GM12878 (cell line): ENCODE results near the gene CRIM1. TPM values are rescaled to one million over a fixed set of nuclear protein-coding genes. Genes with fewer than 3 reads are reported as not detected.

Experiments used
- ATAC-seq: fragments of 200-7000 bp; cut with Tn5 transposase; 3 replicates; pipeline ENCODE4 v1.9.1; 2020; ENCODE audit warnings: mild to moderate bottlenecking, moderate library complexity
- BruUV-seq: library from RNA; stranded (reverse); fragments of 400-500 nt; replicated peaks from 2 replicates; lab custom pipeline; 2021; lab: Mats Ljungman, UMichigan
- CTCF ChIA-PET: fragments of 300-600 bp; sonication (Branson Sonifier 250); formaldehyde crosslinking; extraction: SDS; loops from one replicate; lab custom pipeline; 2021; ENCODE audit warnings: inconsistent platforms; lab: Yijun Ruan, JAX
- POLR2A ChIA-PET: fragments of 350-600 bp; formaldehyde crosslinking; extraction: SDS; loops from one replicate; lab custom pipeline; 2021; ENCODE audit warnings: inconsistent platforms; lab: Charles Lee
- RAD21 ChIA-PET: fragments of 300-600 bp; sonication (Branson Sonifier 250); formaldehyde crosslinking; loops from one replicate; lab custom pipeline; 2023; ENCODE audit warnings: antibody characterized with exemption; ENCODE audit not compliant: unreplicated experiment; lab: Charles Lee
- SMC1A ChIA-PET: fragments of 300-600 bp; sonication (Branson Sonifier 250); formaldehyde crosslinking; loops from one replicate; lab custom pipeline; 2023; ENCODE audit not compliant: unreplicated experiment, uncharacterized antibody; lab: Charles Lee
- DNase-seq: peaks from one replicate; pipeline ENCODE4 v3.0.0-alpha.2; 2011; ENCODE audit warnings: low read depth, low spot score
- FAIRE-seq: peaks from 3 replicates; lab custom pipeline; 2011; peaks lifted over from hg19 to GRCh38; lab: Jason Lieb, UNC
- H2AFZ ChIP-seq: 2 replicates; pipeline ENCODE4 v1.6.0; 2011; ENCODE audit warnings: low read depth, low read length, control low read depth; ENCODE audit not compliant: control insufficient read depth
- H3K27ac ChIP-seq: 2 replicates; pipeline ENCODE4 v1.5.1; 2011; ENCODE audit warnings: control low read depth; ENCODE audit not compliant: control insufficient read depth, insufficient read depth
- H3K27me3 ChIP-seq, 2 experiments: replicated peaks in 1 of 2; 2 replicates each; pipeline versions ENCODE4 v1.6.0 to v1.6.1; 2011; ENCODE audit warnings: low read length in 1 of 2; ENCODE audit not compliant: control insufficient read depth in 2 of 2, insufficient read depth in 2 of 2
- H3K36me3 ChIP-seq, 2 experiments: 2 replicates each; pipeline ENCODE4 v1.5.1; 2011; ENCODE audit warnings: low read length in 1 of 2; ENCODE audit not compliant: control insufficient read depth in 2 of 2, insufficient read depth in 2 of 2
- H3K4me1 ChIP-seq: 2 replicates; pipeline ENCODE4 v1.6.1; 2011; ENCODE audit warnings: mild to moderate bottlenecking, low read length, moderate library complexity, mixed read lengths; ENCODE audit not compliant: control insufficient read depth, insufficient read depth
- H3K4me2 ChIP-seq: 2 replicates; pipeline ENCODE4 v1.6.0; 2011; ENCODE audit warnings: control low read depth; ENCODE audit not compliant: control insufficient read depth, insufficient read depth
- H3K4me3 ChIP-seq: fragments of 200-600 bp; sonication (generic); 2 replicates; pipeline ENCODE4 v1.5.1; 2016
- H3K79me2 ChIP-seq: 2 replicates; pipeline ENCODE4 v1.6.0; 2011; ENCODE audit warnings: low read length; ENCODE audit not compliant: control insufficient read depth, insufficient read depth
- H3K9ac ChIP-seq: 2 replicates; pipeline ENCODE4 v1.8.0; 2011; ENCODE audit warnings: low read length, control low read depth, mixed read lengths; ENCODE audit not compliant: control insufficient read depth, insufficient read depth
- H3K9me3 ChIP-seq: replicated peaks from 3 replicates; pipeline ENCODE4 v1.5.1; 2011; ENCODE audit warnings: mild to moderate bottlenecking, low read length; ENCODE audit not compliant: control insufficient read depth, insufficient read depth
- H4K20me1 ChIP-seq: 2 replicates; pipeline ENCODE4 v1.6.0; 2011; ENCODE audit not compliant: control insufficient read depth, insufficient read depth
- EZH2 ChIP-seq: IDR thresholded peaks from 2 replicates; pipeline ENCODE4 v1.6.1; 2012; ENCODE audit warnings: low read depth, mild to moderate bottlenecking, control low read depth, inconsistent platforms, low read length, borderline replicate concordance; ENCODE audit not compliant: control insufficient read depth
- IKZF2 ChIP-seq, 2 experiments: fragments of 450-650 bp; IDR thresholded peaks; 2 replicates each; pipeline ENCODE4 v1.6.1; 2017; ENCODE audit warnings: mild to moderate bottlenecking in 2 of 2, moderate library complexity in 2 of 2
- MTA3 ChIP-seq: IDR thresholded peaks from 2 replicates; pipeline ENCODE4 v1.6.1; 2012; ENCODE audit warnings: low read length, inconsistent platforms, borderline replicate concordance
- MXI1 ChIP-seq: fragments of 150-350 bp; IDR thresholded peaks from 2 replicates; pipeline ENCODE4 v1.6.1; 2011; ENCODE audit warnings: low read depth, mild to moderate bottlenecking, inconsistent platforms, low read length, improper control_type of control experiment
- NFIC ChIP-seq: IDR thresholded peaks from 2 replicates; pipeline ENCODE4 v1.6.1; 2012; ENCODE audit warnings: low read depth, mild to moderate bottlenecking, inconsistent platforms, low read length, moderate library complexity
- NFXL1 ChIP-seq: fragments of 450-650 bp; IDR thresholded peaks from 2 replicates; pipeline ENCODE4 v1.6.1; 2017; ENCODE audit warnings: antibody characterized with exemption, mild to moderate bottlenecking, borderline replicate concordance
- NKRF ChIP-seq: fragments of 450-650 bp; conservative IDR thresholded peaks from 2 replicates; pipeline ENCODE4 v1.6.1; 2017; ENCODE audit warnings: mild to moderate bottlenecking, moderate library complexity
- PAX5 ChIP-seq: IDR thresholded peaks from 2 replicates; pipeline ENCODE4 v1.6.1; 2011; ENCODE audit warnings: low read depth, low read length, borderline replicate concordance
- RFX5 ChIP-seq: IDR thresholded peaks from 2 replicates; pipeline ENCODE4 v1.6.1; 2011; ENCODE audit warnings: low read depth, low read length, improper control_type of control experiment
- SIN3A ChIP-seq: IDR thresholded peaks from 2 replicates; pipeline ENCODE4 v1.6.1; 2012; ENCODE audit warnings: low read depth, low read length, improper control_type of control experiment
- SPI1 ChIP-seq: IDR thresholded peaks from 2 replicates; pipeline ENCODE4 v1.6.1; 2011; ENCODE audit warnings: low read depth, mild to moderate bottlenecking, low read length, moderate library complexity, borderline replicate concordance; ENCODE audit not compliant: insufficient read depth
- SRF ChIP-seq, 2 experiments: IDR thresholded peaks; 2 replicates each; pipeline ENCODE4 v1.6.1; 2011; ENCODE audit warnings: low read depth in 2 of 2, low read length in 2 of 2, mild to moderate bottlenecking in 1 of 2, moderate library complexity in 1 of 2
- STAT1 ChIP-seq: fragments of 450-650 bp; conservative IDR thresholded peaks from 2 replicates; pipeline ENCODE4 v1.6.1; 2014; ENCODE audit warnings: antibody characterized with exemption, mild to moderate bottlenecking
- SUZ12 ChIP-seq: fragments of 200-600 bp; sonication (generic); IDR thresholded peaks from one replicate; pipeline ENCODE4 v1.6.1; 2018; ENCODE audit warnings: antibody characterized with exemption, mild to moderate bottlenecking; ENCODE audit not compliant: unreplicated experiment
- YY1 ChIP-seq: IDR thresholded peaks from 2 replicates; pipeline ENCODE4 v1.6.1; 2011; ENCODE audit warnings: low read depth, mild to moderate bottlenecking, low read length
- ZZZ3 ChIP-seq: IDR thresholded peaks from 2 replicates; pipeline ENCODE4 v1.6.1; 2011; ENCODE audit warnings: low read depth; ENCODE audit not compliant: control insufficient read depth, insufficient read length
- WGBS: methylation state at CpG from one replicate; pipeline ENCODE4 v1.1.6; 2016; ENCODE audit warnings: low lambda C conversion rate; ENCODE audit not compliant: insufficient replicate concordance, insufficient coverage; ENCODE audit errors: missing lambda C conversion rate; 5-methylcytosine and 5-hydroxymethylcytosine counted together
- in situ Hi-C: fragments of 300-500 bp; cut with MboI; formaldehyde crosslinking; loops from 9 replicates; pipeline ENCODE4 v1.14.3; 2018; ENCODE audit warnings: mixed read lengths
- intact Hi-C: fragments of 100-400 bp; cut with micrococcal nuclease; formaldehyde crosslinking; loops from one replicate; pipeline ENCODE4 v1.14.2; 2022; ENCODE audit not compliant: unreplicated experiment
- polyA plus RNA-seq, 11 experiments: library from polyadenylated mRNA; depleted of rRNA in 4 of 11; unstranded in 6 of 11; stranded (reverse) in 5 of 11; fragments of >200 nt; fragmentation: Nextera tagmentation in 4 of 11; fragmentation: Illumina TruSeq in 1 of 11; extraction: Ambion mirVana in 4 of 11; extraction: Trizol in 1 of 11; gene quantifications; 1 replicate in 1 of 11; 2 replicates in 10 of 11; pipeline versions ENCODE4 v1.2.1 to v1.2.3, GENCODE V29; 2011 to 2016; ENCODE audit warnings: inconsistent platforms in 2 of 11, missing spikeins in 2 of 11, low read depth in 1 of 11
- total RNA-seq, 4 experiments: library from RNA; depleted of rRNA in 3 of 4; stranded (reverse); fragments of >200 nt in 3 of 4; fragmentation: Illumina TruSeq in 1 of 4; extraction: Trizol in 1 of 4; gene quantifications; 2 replicates each; pipeline versions ENCODE4 v1.2.1 to v1.2.3, GENCODE V29; 2013 to 2021

Gene CRIM1
- total and polyA plus RNA-seq, 10 of the 15 experiments (the other 5 are each of a cell fraction or from before 2014, with no cell fraction given), result 0.42 to 7.4 (median 3.1) TPM

- TF ChIP-seq YY1 (no peak), STAT1 (no peak), MTA3 (no peak), SRF (IDR thresholded peaks at IDR 0.05; ENCODE audit: low read depth in 2 of 2, low read length in 2 of 2) (no peak), ZZZ3 (no peak)
These were observed 231.1 kb downstream of the CRIM1 start (continued) for GRCh38 chr2:36586672-36587071.

GRCh38 chr2:36587101-36587500 lies 231.5 kb downstream of the CRIM1 start:
- ChIA-PET SMC1A (no interaction called here), CTCF (no interaction called here), POLR2A (no interaction called here), RAD21 (no interaction called here)
- H3K9me3 ChIP-seq, result no peaks in the 10 kb centered on the region
- H2AFZ ChIP-seq, result no peak overlapping the region
- no peak overlapping the region for H3K9ac ChIP-seq
- no peak overlapping the region for H3K27ac ChIP-seq
- no peak overlapping the region for H3K4me2 ChIP-seq
- H3K27me3 ChIP-seq, result no peaks in the 10 kb centered on the region
- no peak for TF ChIP-seq RFX5
- no peaks in the 10 kb centered on the region for H4K20me1 ChIP-seq
- in situ Hi-C loops (no loop called here), intact Hi-C loops (no loop called here)
- H3K79me2 ChIP-seq, result no peaks in the 10 kb centered on the region; the same call in 1 of the 2 replicates
- H3K36me3 ChIP-seq, result peaks cover 2 to 9% of the 10 kb centered on the region in 2 experiments; a peak in 3 of 4 replicates
- ATAC-seq, result no peak
- H3K4me1 ChIP-seq, result no peaks in the 10 kb centered on the region
- no peak for DNase-seq
- no peak for FAIRE-seq
- 100% methylated on average over 1 of the region's 1 CpG for WGBS
- no TSS peak for BruUV-seq
- no peak overlapping the region for H3K4me3 ChIP-seq

- Histone ChIP-seq H2AFZ (no peak overlapping the region), H4K20me1 (no peaks in the 10 kb centered on the region), H3K79me2 (no peaks in the 10 kb centered on the region; the same call in 1 of the 2 replicates), H3K9me3 (no peaks in the 10 kb centered on the region), H3K4me1 (no peaks in the 10 kb centered on the region), H3K4me3 (no peak overlapping the region), H3K27me3 (no peaks in the 10 kb centered on the region), H3K36me3 (peaks cover 2 to 9% of the 10 kb centered on the region in 2 experiments; a peak in 3 of 4 replicates), H3K4me2 (no peak overlapping the region), H3K9ac (no peak overlapping the region), H3K27ac (no peak overlapping the region)
- no peak for ATAC-seq
- in situ Hi-C loops (no loop called here), intact Hi-C loops (no loop called here)
- ChIA-PET CTCF (no interaction called here), RAD21 (no interaction called here), POLR2A (no interaction called here), SMC1A (no interaction called here)
- FAIRE-seq, result no peak
- no TSS peak for BruUV-seq
- no peak for DNase-seq
- WGBS, result 83% methylated on average over 3 of the region's 3 CpGs
- TF ChIP-seq IKZF2 (IDR thresholded peaks at IDR 0.05), result no peak
- TF ChIP-seq NFIC, result no peak
- TF ChIP-seq PAX5, result no peak
- no peak for TF ChIP-seq SIN3A
- TF ChIP-seq MXI1, result no peak
- no peak for TF ChIP-seq SUZ12
- no peak for TF ChIP-seq EZH2
- TF ChIP-seq NKRF, result no peak
- no peak for TF ChIP-seq SPI1
- no peak for TF ChIP-seq NFXL1
These were observed 232.0 kb downstream of the CRIM1 start for GRCh38 chr2:36587556-36587955.
